H1 (cell line): Measurements from ENCODE around the gene INPP4B. TPM values are rescaled to one million over a fixed set of nuclear protein-coding genes. Genes with fewer than 3 reads are reported as not detected.

Experiments used
- CTCF ChIA-PET: fragments of 300-600 bp; sonication (Branson Sonifier 250); formaldehyde crosslinking; loops from one replicate; lab custom pipeline; 2021; ENCODE audit not compliant: partially characterized antibody; lab: Charles Lee
- POLR2A ChIA-PET: fragments of 300-600 bp; sonication (Branson Sonifier 250); formaldehyde crosslinking; loops from one replicate; lab custom pipeline; 2021; ENCODE audit warnings: inconsistent platforms; ENCODE audit not compliant: partially characterized antibody; lab: Charles Lee
- DNase-seq, 2 experiments: peaks; one replicate each; pipeline versions ENCODE4 v3.0.0 to v3.0.0-alpha.2; 2010 to 2022; ENCODE audit warnings: low spot score in 2 of 2, low read depth in 1 of 2, mixed read lengths in 1 of 2
- FAIRE-seq: peaks from 2 replicates; lab custom pipeline; 2011; peaks lifted over from hg19 to GRCh38; lab: Jason Lieb, UNC
- H2AFZ ChIP-seq: 2 replicates; pipeline ENCODE4 v1.8.1; 2012; ENCODE audit warnings: low read length, inconsistent platforms
- H2AK5ac ChIP-seq: 2 replicates; pipeline ENCODE4 v1.6.1; 2013; ENCODE audit warnings: low read depth, low read length
- H2BK120ac ChIP-seq: replicated peaks from 2 replicates; pipeline ENCODE3; 2013; ENCODE audit warnings: low read depth, low read length, inconsistent platforms
- H2BK12ac ChIP-seq: 2 replicates; pipeline ENCODE4 v1.6.1; 2013; ENCODE audit warnings: low read depth, low read length
- H2BK15ac ChIP-seq: 2 replicates; pipeline ENCODE4 v1.6.1; 2013; ENCODE audit warnings: low read length
- H2BK20ac ChIP-seq: 2 replicates; pipeline ENCODE4 v1.6.1; 2013; ENCODE audit warnings: low read length
- H2BK5ac ChIP-seq: 2 replicates; pipeline ENCODE4 v1.6.1; 2013; ENCODE audit warnings: low read depth, low read length
- H3K14ac ChIP-seq: 2 replicates; pipeline ENCODE4 v1.6.1; 2013; ENCODE audit warnings: inconsistent platforms; ENCODE audit not compliant: insufficient read length
- H3K18ac ChIP-seq: 2 replicates; pipeline ENCODE4 v1.6.1; 2013; ENCODE audit warnings: low read length; ENCODE audit errors: extremely low read depth
- H3K23ac ChIP-seq: 2 replicates; pipeline ENCODE4 v1.6.1; 2013; ENCODE audit warnings: inconsistent platforms; ENCODE audit not compliant: insufficient read length
- H3K23me2 ChIP-seq: 2 replicates; pipeline ENCODE4 v1.6.1; 2013; ENCODE audit warnings: low read depth, low read length
- H3K27ac ChIP-seq: 2 replicates; pipeline ENCODE4 v1.6.1; 2011; ENCODE audit warnings: low read depth, low read length, inconsistent platforms
- H3K27me3 ChIP-seq, 4 experiments: replicated peaks in 1 of 4; 1 replicate in 1 of 4; 2 replicates in 3 of 4; pipeline versions ENCODE4 v1.6.1 to v1.8.1; 2011 to 2013; ENCODE audit warnings: low read length in 3 of 4, mild to moderate bottlenecking in 3 of 4, inconsistent platforms in 2 of 4, mixed read lengths in 2 of 4, moderate library complexity in 1 of 4; ENCODE audit not compliant: control insufficient read depth in 3 of 4, insufficient read depth in 3 of 4; ENCODE audit errors: extremely low read depth in 1 of 4
- H3K36me3 ChIP-seq, 4 experiments: 2 replicates each; pipeline versions ENCODE4 v1.6.1 to v1.8.1; 2011 to 2013; ENCODE audit warnings: mild to moderate bottlenecking in 4 of 4, low read length in 3 of 4, moderate library complexity in 2 of 4, control low read depth in 1 of 4, inconsistent platforms in 1 of 4; ENCODE audit not compliant: insufficient read depth in 4 of 4, control insufficient read depth in 2 of 4
- H3K4ac ChIP-seq: replicated peaks from 2 replicates; pipeline ENCODE3; 2013; ENCODE audit warnings: low read length, low read depth, mixed read lengths, inconsistent platforms; ENCODE audit not compliant: insufficient read length
- H3K4me1 ChIP-seq, 4 experiments: replicated peaks in 1 of 4; 1 replicate in 1 of 4; 2 replicates in 3 of 4; pipeline versions ENCODE4 v1.6.1 to v1.8.1; 2011 to 2013; ENCODE audit warnings: low read length in 3 of 4, inconsistent platforms in 2 of 4, mixed read lengths in 1 of 4; ENCODE audit not compliant: insufficient read depth in 4 of 4, control insufficient read depth in 3 of 4
- H3K4me2 ChIP-seq, 2 experiments: 2 replicates each; pipeline versions ENCODE4 v1.6.1 to v1.8.1; 2011 to 2013; ENCODE audit warnings: low read depth in 2 of 2, low read length in 2 of 2, control low read depth in 1 of 2, inconsistent platforms in 1 of 2, mild to moderate bottlenecking in 1 of 2; ENCODE audit not compliant: insufficient read depth in 1 of 2
- H3K4me3 ChIP-seq, 4 experiments: fragments of 200-600, 300-600 bp in 1 of 4; sonication (generic), shearing (Covaris generic), sonication (Bioruptor Twin) in 1 of 4; 2 replicates each; pipeline versions ENCODE4 v1.5.1 to v1.8.1; 2011 to 2016; ENCODE audit warnings: low read length in 4 of 4, low read depth in 3 of 4, control low read depth in 2 of 4, inconsistent platforms in 2 of 4, mild to moderate bottlenecking in 2 of 4, mixed read lengths in 1 of 4, moderate library complexity in 1 of 4; ENCODE audit not compliant: insufficient read depth in 2 of 4; ENCODE audit errors: extremely low read depth in 1 of 4
- H3K56ac ChIP-seq: replicated peaks from 2 replicates; pipeline ENCODE3; 2013; ENCODE audit warnings: low read depth, mild to moderate bottlenecking, mixed read lengths, low read length, inconsistent platforms; ENCODE audit not compliant: insufficient read length
- H3K79me1 ChIP-seq: 2 replicates; pipeline ENCODE4 v1.6.1; 2013; ENCODE audit warnings: low read depth, low read length, control low read depth
- H3K79me2 ChIP-seq, 2 experiments: 2 replicates each; pipeline versions ENCODE4 v1.6.1 to v1.8.1; 2012 to 2013; ENCODE audit warnings: low read length in 2 of 2, mild to moderate bottlenecking in 2 of 2, inconsistent platforms in 1 of 2; ENCODE audit not compliant: insufficient read depth in 2 of 2, control insufficient read depth in 1 of 2
- H3K9ac ChIP-seq, 4 experiments: replicated peaks in 1 of 4; 1 replicate in 1 of 4; 2 replicates in 3 of 4; pipeline versions ENCODE4 v1.6.1 to v1.8.1; 2011 to 2013; ENCODE audit warnings: low read depth in 3 of 4, low read length in 3 of 4, control low read depth in 2 of 4, mild to moderate bottlenecking in 2 of 4, moderate library complexity in 2 of 4, inconsistent platforms in 1 of 4; ENCODE audit errors: extremely low read depth in 1 of 4
- H3K9me3 ChIP-seq, 2 experiments: 2 replicates each; pipeline versions ENCODE4 v1.6.1 to v1.8.1; 2012 to 2013; ENCODE audit warnings: mild to moderate bottlenecking in 2 of 2, moderate library complexity in 2 of 2, control low read depth in 1 of 2, inconsistent platforms in 1 of 2, low read depth in 1 of 2, low read length in 1 of 2, mixed read lengths in 1 of 2; ENCODE audit not compliant: insufficient read depth in 2 of 2
- H4K20me1 ChIP-seq, 2 experiments: replicated peaks in 1 of 2; 2 replicates each; pipeline versions ENCODE3 to v1.8.1; 2011 to 2013; ENCODE audit warnings: inconsistent platforms in 2 of 2, low read length in 2 of 2, mild to moderate bottlenecking in 1 of 2; ENCODE audit not compliant: insufficient read depth in 2 of 2, control insufficient read depth in 1 of 2
- H4K5ac ChIP-seq: 2 replicates; pipeline ENCODE4 v1.6.1; 2013; ENCODE audit warnings: low read length, low read depth, mixed read lengths, inconsistent platforms; ENCODE audit not compliant: insufficient read length
- H4K8ac ChIP-seq: 2 replicates; pipeline ENCODE4 v1.8.0; 2013; ENCODE audit warnings: mild to moderate bottlenecking, moderate library complexity, low read length, inconsistent platforms; ENCODE audit not compliant: insufficient read depth; ENCODE audit errors: extremely low read depth
- H4K91ac ChIP-seq: replicated peaks from 2 replicates; pipeline ENCODE3; 2013; ENCODE audit warnings: low read length, mixed read lengths, inconsistent platforms; ENCODE audit not compliant: insufficient read length
- CHD1 ChIP-seq: IDR thresholded peaks from 2 replicates; pipeline ENCODE4 v1.6.1; 2012; ENCODE audit warnings: low read depth, low read length, improper control_type of control experiment
- whole genome bisulfite sequencing, 2 experiments: shearing (Covaris generic) in 1 of 2; methylation state at CpG; one replicate each; pipeline versions ENCODE4 v1.1.6 to v1.1.7; 2013 to 2015; ENCODE audit warnings: low lambda C conversion rate in 2 of 2, mixed read lengths in 2 of 2, inconsistent platforms in 1 of 2, low coverage in 1 of 2, missing lambda C conversion rate in 1 of 2; ENCODE audit not compliant: insufficient replicate concordance in 2 of 2, insufficient coverage in 1 of 2, insufficient read length in 1 of 2; ENCODE audit errors: extremely low coverage in 1 of 2, missing lambda C conversion rate in 1 of 2; 5-methylcytosine and 5-hydroxymethylcytosine counted together
- polyA plus RNA-seq, 7 experiments: library from polyadenylated mRNA; depleted of rRNA in 3 of 7; stranded (reverse) in 5 of 7; unstranded in 2 of 7; fragments of >200 nt in 5 of 7; fragments of 200-250 nt in 2 of 7; gene quantifications; 1 replicate in 5 of 7; 2 replicates in 1 of 7; 4 replicates in 1 of 7; pipeline versions ENCODE4 v1.2.1 to v1.2.3, GENCODE V29; 2011 to 2013; ENCODE audit warnings: missing spikeins in 2 of 7, mixed read lengths in 2 of 7
- total RNA-seq: library from RNA; stranded (reverse); fragmentation: NEBNext Ultra II Directional; extraction: Animal tissue kit (Norgen Biotek cat#: 25700); gene quantifications from 2 replicates; pipeline ENCODE4 v1.2.1, GENCODE V29; 2021

Gene INPP4B
- total and polyA plus RNA-seq, 2 of the 8 experiments (the other 6 are each of a cell fraction or from before 2014, with no cell fraction given), result 0.11 to 0.54 TPM

- no peaks in the 10 kb centered on the region for H3K79me1 ChIP-seq
- no peak overlapping the region for H3K4me3 ChIP-seq
- FAIRE-seq (no peak), DNase-seq (no peak)
- WGBS, 2 experiments, result 67% methylated on average over 4 of the region's 4 CpGs; no CpG with 5 or more reads in 1 of the 2 experiments
- no peaks in the 10 kb centered on the region for H3K9me3 ChIP-seq
- no peak overlapping the region for H2BK20ac ChIP-seq
- H4K20me1 ChIP-seq, result no peaks in the 10 kb centered on the region
- H4K8ac ChIP-seq, result no peak overlapping the region
- H3K4me2 ChIP-seq, result no peak overlapping the region
- no peak overlapping the region for H3K4ac ChIP-seq
- no peaks in the 10 kb centered on the region for H3K4me1 ChIP-seq
- H2BK12ac ChIP-seq, result no peak overlapping the region
- H4K91ac ChIP-seq, result no peak overlapping the region
- no peaks in the 10 kb centered on the region for H3K27me3 ChIP-seq
- no peaks in the 10 kb centered on the region for H3K36me3 ChIP-seq
- no peak overlapping the region for H3K56ac ChIP-seq
- H3K23me2 ChIP-seq, result no peaks in the 10 kb centered on the region
- no peak overlapping the region for H3K23ac ChIP-seq
- no peak overlapping the region for H2BK5ac ChIP-seq
- H3K79me2 ChIP-seq, result no peaks in the 10 kb centered on the region
- no peak overlapping the region for H4K5ac ChIP-seq
- H3K14ac ChIP-seq, result no peak overlapping the region
- H2AK5ac ChIP-seq, result no peak overlapping the region
- H2BK15ac ChIP-seq, result no peak overlapping the region
- no peak overlapping the region for H3K27ac ChIP-seq
- POLR2A ChIA-PET, result no interaction called here
- CTCF ChIA-PET, result no interaction called here
- no peak overlapping the region for H3K18ac ChIP-seq
- TF ChIP-seq CHD1, result no peak
- TF ChIP-seq, all 59 proteins: peak for 0
- Histone ChIP-seq H3K9ac (no peak overlapping the region), H2AFZ (no peak overlapping the region), H2BK120ac (no peak overlapping the region)
These were observed 453.0 kb downstream of the INPP4B start for GRCh38 chr4:142393127-142393526.
